Raji (cell line): ENCODE measurements around the gene CCDC152.

ENCODE experiments used
- POLR2A ChIP-seq: IDR thresholded peaks from 2 replicates; pipeline ENCODE4 v1.6.1; 2011; ENCODE audit warnings: low read depth, low read length, control low read depth; ENCODE audit not compliant: insufficient read depth

Gene CCDC152

GRCh38 chr5:42756606-42757601 is at the start of gene CCDC152:
CCDC152 (plus strand) TSS chr5:42756818; CDS start chr5:42759122, 2,304 bp downstream.
- TF ChIP-seq POLR2A, result no peak

- TF ChIP-seq POLR2A, result no peak
These were observed 40.8 kb upstream of the CCDC152 start for GRCh38 chr5:42715785-42716184.

GRCh38 chr5:42718591-42718990 is 38.0 kb upstream of the CCDC152 start:
- TF ChIP-seq POLR2A, result no peak

- no peak for TF ChIP-seq POLR2A
These were observed 37.6 kb upstream of the CCDC152 start for GRCh38 chr5:42719034-42719433.

- no peak for TF ChIP-seq POLR2A
These were observed 36.4 kb upstream of the CCDC152 start for GRCh38 chr5:42720251-42720650.

GRCh38 chr5:42721484-42721883 is 35.1 kb upstream of the CCDC152 start:
- TF ChIP-seq POLR2A, result no peak

GRCh38 chr5:42740920-42741319 is 15.7 kb upstream of the CCDC152 start:
- TF ChIP-seq POLR2A, result no peak

GRCh38 chr5:42745426-42745825 is 11.2 kb upstream of the CCDC152 start:
- no peak for TF ChIP-seq POLR2A

GRCh38 chr5:42745856-42746255 is 10.8 kb upstream of the CCDC152 start:
- no peak for TF ChIP-seq POLR2A

GRCh38 chr5:42749020-42749419 is 7.6 kb upstream of the CCDC152 start:
- TF ChIP-seq POLR2A, result no peak

- TF ChIP-seq POLR2A, result no peak
These were observed 6.1 kb upstream of the CCDC152 start for GRCh38 chr5:42750507-42750906.

- no peak for TF ChIP-seq POLR2A
These were observed 5.6 kb upstream of the CCDC152 start for GRCh38 chr5:42751044-42751443.

- TF ChIP-seq POLR2A, result no peak
These were observed 3.5 kb upstream of the CCDC152 start for GRCh38 chr5:42753099-42753498.

GRCh38 chr5:42759456-42759855 is 2.8 kb downstream of the CCDC152 start:
- TF ChIP-seq POLR2A, result no peak

- TF ChIP-seq POLR2A, result no peak
These were observed 3.8 kb downstream of the CCDC152 start for GRCh38 chr5:42760426-42760825.

GRCh38 chr5:42761791-42762190 is 5.2 kb downstream of the CCDC152 start:
- TF ChIP-seq POLR2A, result no peak

- no peak for TF ChIP-seq POLR2A
These were observed 11.0 kb downstream of the CCDC152 start for GRCh38 chr5:42767491-42768105.

GRCh38 chr5:42768106-42768504 is 11.5 kb downstream of the CCDC152 start:
- TF ChIP-seq POLR2A, result no peak
